CD4-positive, alpha-beta T cell treated with Interferon gamma for 1 hour (primary cell): ENCODE results near the gene OSGEP.

Experiments
- DNase-seq: peaks from one replicate; pipeline ENCODE4 v3.0.0-alpha.2; 2020

Gene OSGEP

GRCh38 chr14:20454516-20455354, at the start of gene OSGEP, which contains the start of gene APEX1:
TSS of gene OSGEP (minus strand) at chr14:20454812. CDS start at chr14:20454683, 129 bp downstream.
TSS of gene APEX1 (plus strand) at chr14:20455226. CDS start at chr14:20455646, 420 bp downstream.
- peak; percentile 98 for DNase-seq

- no peak for DNase-seq
Observed at GRCh38 chr14:20503898-20504297, 49.3 kb upstream of the OSGEP start.

GRCh38 chr14:20501346-20501745, 46.7 kb upstream of the OSGEP start:
- DNase-seq, result no peak

DNA sequence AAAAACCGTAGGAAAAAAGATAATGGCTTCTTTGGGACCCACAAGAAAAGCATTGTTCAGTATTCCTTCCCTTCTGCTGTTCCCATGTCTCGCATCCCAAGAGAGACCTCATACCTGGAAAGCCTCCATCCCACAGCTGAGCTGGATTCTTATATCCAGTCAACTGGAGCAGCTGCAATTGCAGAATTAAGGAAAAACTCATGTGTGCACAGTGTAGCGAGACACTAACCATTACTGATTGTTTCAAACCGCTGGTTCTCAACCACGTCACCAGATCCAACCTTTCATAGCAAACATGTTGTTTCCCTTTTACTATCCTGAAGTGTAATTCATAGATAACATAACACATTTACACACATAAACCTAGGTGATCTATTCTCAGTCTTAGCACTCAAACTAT, 45.3 kb upstream of the OSGEP start:
- DNase-seq, result no peak

DNA sequence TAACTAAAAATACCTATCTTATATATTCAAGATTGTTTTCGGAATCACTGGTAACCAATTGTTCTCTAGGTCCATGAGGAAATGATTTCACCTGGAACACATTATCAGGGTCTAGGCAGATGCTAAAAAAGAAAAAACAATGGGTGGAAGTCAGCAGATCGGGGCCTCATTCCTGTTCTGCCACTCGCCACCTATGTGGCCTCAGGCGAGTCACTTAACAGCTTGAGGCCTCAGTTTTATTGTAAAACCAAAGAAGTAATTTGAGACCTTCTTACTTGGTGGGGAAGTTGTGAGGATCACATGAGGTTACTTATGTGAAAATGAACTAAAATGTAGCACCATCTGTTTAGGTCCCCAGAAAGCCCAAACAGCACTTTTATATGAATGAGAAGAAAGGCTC, 44.5 kb upstream of the OSGEP start:
- no peak for DNase-seq

- DNase-seq, result no peak
Observed at GRCh38 chr14:20498622-20499021, 44.0 kb upstream of the OSGEP start.

GRCh38 chr14:20494935-20495766, 40.5 kb upstream of the OSGEP start:
- no peak for DNase-seq

DNA sequence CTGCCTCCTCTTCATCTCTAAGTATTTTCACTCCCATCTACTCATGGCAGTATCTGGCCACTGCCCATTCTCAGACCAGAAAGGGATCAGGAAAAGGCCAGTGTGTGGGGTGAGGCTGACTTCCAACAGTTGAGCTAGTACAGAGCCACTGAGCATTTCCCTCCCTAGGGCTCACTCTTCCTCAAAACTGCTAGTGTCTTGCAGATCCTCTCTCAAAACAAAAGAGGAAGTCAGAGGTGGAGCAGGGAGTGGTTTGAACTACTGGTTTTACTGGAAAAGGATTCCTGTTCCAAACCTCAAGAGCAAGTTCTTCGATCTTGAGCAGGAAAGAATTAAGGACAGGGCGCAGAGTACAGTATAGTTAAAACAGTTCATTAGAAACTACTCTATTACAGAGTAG, 39.0 kb upstream of the OSGEP start:
- no peak for DNase-seq

DNA sequence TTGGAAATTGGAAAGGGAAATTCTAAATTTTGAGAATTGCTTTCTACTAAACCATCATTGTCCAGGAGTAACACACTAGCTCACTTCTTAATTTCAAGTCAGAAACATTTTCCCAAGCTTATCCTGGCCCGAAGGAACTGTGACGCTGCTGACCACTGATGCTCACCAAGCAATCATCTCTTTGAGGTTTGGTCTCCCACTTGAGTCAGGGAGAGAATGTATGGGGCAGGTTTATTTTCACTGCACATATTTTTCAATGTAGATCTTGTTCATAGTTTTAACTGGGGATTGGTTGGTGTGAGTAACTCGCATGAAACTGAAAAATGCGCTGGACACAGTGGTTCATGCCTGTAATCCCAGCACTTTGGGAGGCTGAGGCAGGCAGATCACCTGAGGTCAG, 37.9 kb upstream of the OSGEP start:
- no peak for DNase-seq

GRCh38 chr14:20490563-20490962, 36.0 kb upstream of the OSGEP start:
- no peak for DNase-seq

GRCh38 chr14:20489093-20489994, 34.7 kb upstream of the OSGEP start:
- no peak for DNase-seq

DNA sequence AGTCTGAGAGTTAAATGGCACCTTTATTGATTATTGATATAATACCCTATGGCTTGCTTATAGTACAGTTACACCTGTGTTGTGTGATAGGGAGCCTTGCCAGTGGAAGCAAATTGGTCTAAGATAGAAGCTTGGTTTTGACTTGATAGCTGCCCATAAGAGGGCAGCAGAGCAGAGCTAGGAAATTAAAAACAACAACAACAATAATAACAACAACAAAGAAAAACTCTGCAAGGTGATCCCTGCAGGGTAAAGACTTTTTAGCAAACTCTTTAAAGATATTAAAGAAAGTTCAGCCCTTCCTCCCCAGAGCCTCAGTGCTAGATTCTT, 32.7 kb upstream of the OSGEP start:
- DNase-seq, result no peak

DNA sequence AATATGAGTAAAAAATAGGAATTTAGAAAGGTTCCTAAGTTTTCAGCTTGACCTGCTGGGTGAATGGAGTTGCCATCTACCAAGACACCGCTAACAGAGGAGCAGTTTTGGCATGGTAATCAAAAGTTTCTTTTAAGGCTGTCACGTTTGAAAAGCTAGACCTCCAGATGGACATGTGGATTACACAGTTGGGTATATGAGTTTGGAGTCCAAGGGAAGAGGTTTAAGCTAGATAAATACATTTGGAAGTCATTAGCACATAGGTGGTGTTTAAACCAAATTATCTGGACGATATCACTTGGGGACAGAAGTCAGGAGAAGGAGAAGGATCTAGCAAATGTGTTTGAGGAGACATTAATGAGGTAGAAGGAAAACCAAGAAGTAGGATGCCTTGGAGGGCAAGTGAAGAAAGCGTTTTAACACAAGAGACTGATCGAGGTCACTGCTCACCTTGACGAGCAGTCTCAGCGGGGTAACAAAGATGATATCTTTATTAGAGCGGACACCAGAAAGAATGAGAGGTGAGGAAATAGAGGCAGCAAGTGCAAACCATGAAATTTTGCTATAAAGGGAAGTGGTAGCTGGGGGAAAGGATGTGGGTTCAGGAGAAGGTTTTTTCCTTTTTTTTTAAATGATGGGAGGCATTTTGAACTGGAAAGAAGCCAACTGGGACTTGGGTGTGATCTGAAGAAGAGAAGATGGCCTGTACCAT, 32.2 kb upstream of the OSGEP start:
- DNase-seq, result no peak

DNA sequence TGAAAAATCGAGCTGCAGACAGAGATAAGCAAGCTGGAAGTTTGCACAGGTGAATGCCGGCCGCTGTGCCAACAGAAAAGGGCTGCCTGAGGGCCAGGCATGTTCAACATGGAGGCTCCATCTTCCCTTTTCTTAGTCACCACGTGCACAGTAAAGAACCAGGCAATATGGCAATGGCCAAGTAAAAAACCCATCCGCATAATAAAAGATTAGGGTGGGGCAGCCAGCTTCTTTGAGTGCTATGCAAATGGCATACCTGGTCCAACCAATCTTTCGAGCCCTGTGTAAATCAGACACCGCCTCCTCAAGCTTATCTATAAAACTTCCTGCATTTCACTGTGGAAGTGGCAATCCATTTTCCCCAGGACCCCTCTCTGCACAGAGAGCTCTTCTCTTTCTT, 31.3 kb upstream of the OSGEP start:
- DNase-seq, result no peak

DNA sequence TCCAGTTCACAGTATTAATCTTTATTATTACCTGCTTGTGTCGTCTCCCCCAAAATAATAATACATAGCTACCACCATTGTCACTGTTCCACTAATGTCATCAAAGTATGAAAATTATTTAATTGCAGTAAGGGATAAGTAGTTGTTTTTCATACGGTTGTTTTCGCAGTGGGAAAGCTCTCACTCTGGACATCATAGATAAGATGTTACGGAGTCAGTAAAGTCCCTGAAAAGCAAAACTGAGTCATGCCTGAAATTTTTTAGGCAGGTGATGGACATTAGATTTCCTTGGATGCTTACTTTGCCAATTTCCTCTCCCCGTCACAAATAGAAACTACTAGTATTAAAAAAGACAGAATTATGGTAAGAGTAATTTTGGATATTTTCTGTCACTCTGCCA, 27.8 kb upstream of the OSGEP start:
- no peak for DNase-seq

DNA sequence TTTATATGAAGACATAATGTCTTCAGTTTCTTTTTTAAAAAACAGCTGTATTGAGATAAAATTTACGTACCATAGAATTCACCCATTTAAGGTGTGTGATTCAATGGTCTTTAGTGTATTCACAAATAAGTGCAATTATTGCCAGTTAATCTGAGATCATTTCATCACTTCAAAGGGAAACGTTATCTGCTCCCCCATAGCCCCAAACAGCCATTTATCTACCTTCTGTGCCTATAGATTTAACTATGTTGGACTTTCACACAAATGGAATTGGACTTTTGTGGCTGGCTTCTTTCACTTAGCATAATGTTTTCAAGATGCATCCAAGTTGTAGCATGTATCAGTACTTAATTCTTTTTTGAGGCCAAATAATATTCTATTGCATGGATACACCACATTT, 24.3 kb upstream of the OSGEP start:
- no peak for DNase-seq

DNA sequence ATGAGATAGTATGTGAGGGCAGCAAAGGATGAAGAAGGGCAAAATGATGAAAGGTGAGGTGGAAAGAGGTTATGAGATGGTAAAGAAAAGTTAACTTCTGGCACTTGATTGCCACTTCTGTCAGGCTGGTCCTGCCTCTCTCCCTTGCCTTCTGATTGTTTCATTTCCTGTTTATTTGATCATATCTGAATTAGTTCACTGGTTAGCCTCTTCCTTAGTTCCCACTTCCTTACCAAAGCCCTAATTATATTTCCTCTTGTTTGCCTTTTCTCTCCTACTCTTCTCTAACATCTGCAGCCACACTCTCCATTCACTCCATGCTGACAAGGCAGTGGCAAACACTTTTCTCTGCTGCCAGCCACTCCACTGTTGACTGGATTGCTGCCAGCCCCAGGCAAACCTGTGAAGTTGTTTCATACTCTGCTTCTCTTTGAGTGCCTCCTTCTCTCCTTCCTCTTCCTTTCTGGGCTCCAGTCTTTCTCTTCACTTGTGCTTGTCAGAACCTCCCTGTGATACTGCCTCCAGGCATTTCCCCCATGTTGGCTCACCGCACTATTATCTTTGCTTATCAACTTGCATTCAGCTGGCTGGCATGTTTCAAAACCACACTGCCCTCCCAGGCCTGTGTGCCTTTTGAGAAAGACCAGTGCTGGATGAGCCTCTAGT, 22.7 kb upstream of the OSGEP start:
- no peak for DNase-seq

GRCh38 chr14:20476776-20477175, 22.2 kb upstream of the OSGEP start:
- DNase-seq, result no peak

DNA sequence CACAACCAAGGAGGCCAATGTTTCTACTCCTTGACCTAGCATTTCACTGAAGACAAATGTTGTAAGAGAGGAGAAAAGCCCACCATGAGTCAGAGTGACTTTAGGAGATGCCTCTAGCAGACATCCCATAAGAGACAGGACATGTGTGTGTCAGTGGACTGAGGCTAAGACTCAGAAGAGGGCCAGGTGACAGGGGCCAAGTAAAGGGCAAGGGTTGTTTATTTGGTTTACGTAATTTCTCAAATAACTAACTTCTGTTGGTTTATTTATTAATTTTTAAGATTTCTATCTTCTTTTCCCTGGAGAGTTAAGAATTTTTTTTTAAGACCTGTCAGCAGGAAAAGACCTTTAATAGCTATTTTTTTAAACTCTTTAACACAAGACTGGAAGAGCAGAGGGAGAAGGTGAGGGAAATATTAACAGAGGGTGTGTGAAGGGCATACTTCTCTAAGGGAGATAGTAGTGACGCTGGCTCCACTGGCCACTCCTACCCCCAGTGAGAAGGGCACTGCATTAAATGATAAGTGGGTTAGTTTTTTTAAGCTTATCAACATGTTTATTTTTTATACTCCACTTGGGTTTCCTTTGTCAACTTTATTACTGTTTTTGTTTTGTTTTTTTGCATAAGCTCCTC, 18.0 kb upstream of the OSGEP start:
- DNase-seq, result no peak

GRCh38 chr14:20470603-20470901, 15.9 kb upstream of the OSGEP start:
- DNase-seq, result no peak

DNA sequence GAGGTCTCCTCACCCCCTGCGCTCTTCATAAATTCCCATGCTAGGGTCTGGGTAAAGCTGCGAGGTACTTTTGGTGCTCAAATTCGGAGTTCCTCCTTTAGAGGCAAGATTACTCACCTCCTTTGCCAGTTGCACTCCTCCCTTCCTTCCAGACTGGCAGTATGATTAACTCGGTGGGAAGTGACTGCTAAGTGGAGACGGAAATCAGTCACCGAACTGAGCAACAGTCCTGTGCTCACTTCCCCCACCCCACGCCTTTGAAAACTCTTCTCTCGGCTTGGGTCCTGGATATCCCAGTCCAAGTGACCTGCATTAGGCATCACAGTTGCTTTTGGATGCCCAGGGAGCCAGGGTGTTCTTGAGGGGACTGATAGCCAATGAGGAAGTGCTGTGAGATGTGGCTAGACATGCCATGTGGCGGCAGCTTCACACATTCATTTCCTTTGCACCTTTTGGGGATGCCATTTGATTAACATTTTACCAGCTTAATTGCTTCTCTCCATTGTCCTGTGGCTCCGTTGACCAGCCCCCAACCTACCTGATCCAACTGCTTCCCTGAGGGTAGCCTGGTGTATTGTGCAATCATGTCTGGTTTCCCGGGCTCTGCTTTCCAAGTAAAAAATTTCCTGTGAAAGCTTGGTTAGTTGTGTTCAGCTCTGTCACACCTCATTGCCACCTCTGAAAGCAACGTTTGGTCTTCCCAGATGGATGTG, 15.4 kb upstream of the OSGEP start:
- peak; percentile 64 for DNase-seq
